ENCODE measurements around the gene STUM. TPM values are rescaled to one million over a fixed set of nuclear protein-coding genes. Genes with fewer than 3 reads are reported as not detected.

STUM gene
- total and polyA plus RNA-seq, 2 experiments from 2014 or later, result 0.23 to 1.3 TPM

DNA sequence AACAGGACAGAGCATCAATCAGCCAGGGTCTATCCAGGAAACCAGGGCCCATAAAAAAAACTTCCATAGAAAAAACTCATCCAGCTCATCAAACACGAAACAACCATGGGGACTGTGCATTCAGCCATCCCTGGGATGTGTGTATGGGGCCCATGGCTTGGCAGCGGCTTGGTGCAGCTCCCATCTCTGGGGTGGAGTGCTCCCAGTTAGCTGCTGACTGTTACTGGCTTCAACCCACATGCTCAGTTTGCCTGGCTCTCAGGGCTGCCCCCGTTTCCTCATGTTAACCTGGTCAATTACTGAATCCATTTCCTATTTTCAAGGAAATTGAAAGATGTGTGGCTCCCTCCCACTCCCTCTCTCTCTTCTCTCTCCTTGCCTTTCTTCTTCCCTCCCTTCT lies 37.3 kb upstream of the STUM start:
- Mint-ChIP-seq H3K27me3 (ENCODE audit: insufficient read depth, low read depth, poor library complexity) (peaks cover 9% of the 10 kb centered on the region), H3K27ac (no peak overlapping the region), H3K4me1 (no peaks in the 10 kb centered on the region), H3K9me3 (no peaks in the 10 kb centered on the region), H3K4me3 (no peak overlapping the region), H3K36me3 (ENCODE audit: low read depth) (no peaks in the 10 kb centered on the region)
- Histone ChIP-seq H3F3A (replicated peaks; ENCODE audit: low read depth) (no peaks in the 10 kb centered on the region), H4K20me1 (replicated peaks; ENCODE audit: insufficient read depth) (no peaks in the 10 kb centered on the region), H3K4me2 (no peak overlapping the region), H3K36me3 (ENCODE audit: insufficient read depth) (no peaks in the 10 kb centered on the region), H3K27ac (ENCODE audit: low read depth) (no peak overlapping the region), H3K27me3 (ENCODE audit: insufficient read depth) (no peaks in the 10 kb centered on the region), H3K4me1 (ENCODE audit: insufficient read depth) (no peaks in the 10 kb centered on the region), H3K9me2 (ENCODE audit: insufficient read depth) (no peaks in the 10 kb centered on the region), H3K79me2 (replicated peaks; ENCODE audit: insufficient read depth) (no peaks in the 10 kb centered on the region), H3K4me3 (no peak overlapping the region), H2AFZ (no peak overlapping the region)
- ATAC-seq, result no peak
- TF ChIP-seq, protein P1, sequence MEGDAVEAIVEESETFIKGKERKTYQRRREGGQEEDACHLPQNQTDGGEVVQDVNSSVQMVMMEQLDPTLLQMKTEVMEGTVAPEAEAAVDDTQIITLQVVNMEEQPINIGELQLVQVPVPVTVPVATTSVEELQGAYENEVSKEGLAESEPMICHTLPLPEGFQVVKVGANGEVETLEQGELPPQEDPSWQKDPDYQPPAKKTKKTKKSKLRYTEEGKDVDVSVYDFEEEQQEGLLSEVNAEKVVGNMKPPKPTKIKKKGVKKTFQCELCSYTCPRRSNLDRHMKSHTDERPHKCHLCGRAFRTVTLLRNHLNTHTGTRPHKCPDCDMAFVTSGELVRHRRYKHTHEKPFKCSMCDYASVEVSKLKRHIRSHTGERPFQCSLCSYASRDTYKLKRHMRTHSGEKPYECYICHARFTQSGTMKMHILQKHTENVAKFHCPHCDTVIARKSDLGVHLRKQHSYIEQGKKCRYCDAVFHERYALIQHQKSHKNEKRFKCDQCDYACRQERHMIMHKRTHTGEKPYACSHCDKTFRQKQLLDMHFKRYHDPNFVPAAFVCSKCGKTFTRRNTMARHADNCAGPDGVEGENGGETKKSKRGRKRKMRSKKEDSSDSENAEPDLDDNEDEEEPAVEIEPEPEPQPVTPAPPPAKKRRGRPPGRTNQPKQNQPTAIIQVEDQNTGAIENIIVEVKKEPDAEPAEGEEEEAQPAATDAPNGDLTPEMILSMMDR (conservative IDR thresholded peaks at IDR 0.05; ENCODE audit: low read depth in 2 of 2), result no peak
- TF ChIP-seq ZNF114 (CRISPR knock-in tag; IDR thresholded peaks at IDR 0.05) (no peak), ZNF331 (CRISPR knock-in tag; IDR thresholded peaks at IDR 0.05; ENCODE audit: low read depth) (no peak), CREB1 (CRISPR knock-in tag; IDR thresholded peaks at IDR 0.05; ENCODE audit: low read depth) (no peak), JUNB (IDR thresholded peaks at IDR 0.05; ENCODE audit: unreplicated experiment) (no peak), EZH2 (IDR thresholded peaks at IDR 0.05; ENCODE audit: low read depth, unreplicated experiment) (no peak), NANOG (IDR thresholded peaks at IDR 0.05; ENCODE audit: borderline replicate concordance) (no peak), STAT1 (IDR thresholded peaks at IDR 0.05; ENCODE audit: unreplicated experiment) (no peak)
- TF ChIP-seq, protein P2, sequence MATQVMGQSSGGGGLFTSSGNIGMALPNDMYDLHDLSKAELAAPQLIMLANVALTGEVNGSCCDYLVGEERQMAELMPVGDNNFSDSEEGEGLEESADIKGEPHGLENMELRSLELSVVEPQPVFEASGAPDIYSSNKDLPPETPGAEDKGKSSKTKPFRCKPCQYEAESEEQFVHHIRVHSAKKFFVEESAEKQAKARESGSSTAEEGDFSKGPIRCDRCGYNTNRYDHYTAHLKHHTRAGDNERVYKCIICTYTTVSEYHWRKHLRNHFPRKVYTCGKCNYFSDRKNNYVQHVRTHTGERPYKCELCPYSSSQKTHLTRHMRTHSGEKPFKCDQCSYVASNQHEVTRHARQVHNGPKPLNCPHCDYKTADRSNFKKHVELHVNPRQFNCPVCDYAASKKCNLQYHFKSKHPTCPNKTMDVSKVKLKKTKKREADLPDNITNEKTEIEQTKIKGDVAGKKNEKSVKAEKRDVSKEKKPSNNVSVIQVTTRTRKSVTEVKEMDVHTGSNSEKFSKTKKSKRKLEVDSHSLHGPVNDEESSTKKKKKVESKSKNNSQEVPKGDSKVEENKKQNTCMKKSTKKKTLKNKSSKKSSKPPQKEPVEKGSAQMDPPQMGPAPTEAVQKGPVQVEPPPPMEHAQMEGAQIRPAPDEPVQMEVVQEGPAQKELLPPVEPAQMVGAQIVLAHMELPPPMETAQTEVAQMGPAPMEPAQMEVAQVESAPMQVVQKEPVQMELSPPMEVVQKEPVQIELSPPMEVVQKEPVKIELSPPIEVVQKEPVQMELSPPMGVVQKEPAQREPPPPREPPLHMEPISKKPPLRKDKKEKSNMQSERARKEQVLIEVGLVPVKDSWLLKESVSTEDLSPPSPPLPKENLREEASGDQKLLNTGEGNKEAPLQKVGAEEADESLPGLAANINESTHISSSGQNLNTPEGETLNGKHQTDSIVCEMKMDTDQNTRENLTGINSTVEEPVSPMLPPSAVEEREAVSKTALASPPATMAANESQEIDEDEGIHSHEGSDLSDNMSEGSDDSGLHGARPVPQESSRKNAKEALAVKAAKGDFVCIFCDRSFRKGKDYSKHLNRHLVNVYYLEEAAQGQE (IDR thresholded peaks at IDR 0.05; ENCODE audit: unreplicated experiment), result no peak
- TF ChIP-seq, protein P3, sequence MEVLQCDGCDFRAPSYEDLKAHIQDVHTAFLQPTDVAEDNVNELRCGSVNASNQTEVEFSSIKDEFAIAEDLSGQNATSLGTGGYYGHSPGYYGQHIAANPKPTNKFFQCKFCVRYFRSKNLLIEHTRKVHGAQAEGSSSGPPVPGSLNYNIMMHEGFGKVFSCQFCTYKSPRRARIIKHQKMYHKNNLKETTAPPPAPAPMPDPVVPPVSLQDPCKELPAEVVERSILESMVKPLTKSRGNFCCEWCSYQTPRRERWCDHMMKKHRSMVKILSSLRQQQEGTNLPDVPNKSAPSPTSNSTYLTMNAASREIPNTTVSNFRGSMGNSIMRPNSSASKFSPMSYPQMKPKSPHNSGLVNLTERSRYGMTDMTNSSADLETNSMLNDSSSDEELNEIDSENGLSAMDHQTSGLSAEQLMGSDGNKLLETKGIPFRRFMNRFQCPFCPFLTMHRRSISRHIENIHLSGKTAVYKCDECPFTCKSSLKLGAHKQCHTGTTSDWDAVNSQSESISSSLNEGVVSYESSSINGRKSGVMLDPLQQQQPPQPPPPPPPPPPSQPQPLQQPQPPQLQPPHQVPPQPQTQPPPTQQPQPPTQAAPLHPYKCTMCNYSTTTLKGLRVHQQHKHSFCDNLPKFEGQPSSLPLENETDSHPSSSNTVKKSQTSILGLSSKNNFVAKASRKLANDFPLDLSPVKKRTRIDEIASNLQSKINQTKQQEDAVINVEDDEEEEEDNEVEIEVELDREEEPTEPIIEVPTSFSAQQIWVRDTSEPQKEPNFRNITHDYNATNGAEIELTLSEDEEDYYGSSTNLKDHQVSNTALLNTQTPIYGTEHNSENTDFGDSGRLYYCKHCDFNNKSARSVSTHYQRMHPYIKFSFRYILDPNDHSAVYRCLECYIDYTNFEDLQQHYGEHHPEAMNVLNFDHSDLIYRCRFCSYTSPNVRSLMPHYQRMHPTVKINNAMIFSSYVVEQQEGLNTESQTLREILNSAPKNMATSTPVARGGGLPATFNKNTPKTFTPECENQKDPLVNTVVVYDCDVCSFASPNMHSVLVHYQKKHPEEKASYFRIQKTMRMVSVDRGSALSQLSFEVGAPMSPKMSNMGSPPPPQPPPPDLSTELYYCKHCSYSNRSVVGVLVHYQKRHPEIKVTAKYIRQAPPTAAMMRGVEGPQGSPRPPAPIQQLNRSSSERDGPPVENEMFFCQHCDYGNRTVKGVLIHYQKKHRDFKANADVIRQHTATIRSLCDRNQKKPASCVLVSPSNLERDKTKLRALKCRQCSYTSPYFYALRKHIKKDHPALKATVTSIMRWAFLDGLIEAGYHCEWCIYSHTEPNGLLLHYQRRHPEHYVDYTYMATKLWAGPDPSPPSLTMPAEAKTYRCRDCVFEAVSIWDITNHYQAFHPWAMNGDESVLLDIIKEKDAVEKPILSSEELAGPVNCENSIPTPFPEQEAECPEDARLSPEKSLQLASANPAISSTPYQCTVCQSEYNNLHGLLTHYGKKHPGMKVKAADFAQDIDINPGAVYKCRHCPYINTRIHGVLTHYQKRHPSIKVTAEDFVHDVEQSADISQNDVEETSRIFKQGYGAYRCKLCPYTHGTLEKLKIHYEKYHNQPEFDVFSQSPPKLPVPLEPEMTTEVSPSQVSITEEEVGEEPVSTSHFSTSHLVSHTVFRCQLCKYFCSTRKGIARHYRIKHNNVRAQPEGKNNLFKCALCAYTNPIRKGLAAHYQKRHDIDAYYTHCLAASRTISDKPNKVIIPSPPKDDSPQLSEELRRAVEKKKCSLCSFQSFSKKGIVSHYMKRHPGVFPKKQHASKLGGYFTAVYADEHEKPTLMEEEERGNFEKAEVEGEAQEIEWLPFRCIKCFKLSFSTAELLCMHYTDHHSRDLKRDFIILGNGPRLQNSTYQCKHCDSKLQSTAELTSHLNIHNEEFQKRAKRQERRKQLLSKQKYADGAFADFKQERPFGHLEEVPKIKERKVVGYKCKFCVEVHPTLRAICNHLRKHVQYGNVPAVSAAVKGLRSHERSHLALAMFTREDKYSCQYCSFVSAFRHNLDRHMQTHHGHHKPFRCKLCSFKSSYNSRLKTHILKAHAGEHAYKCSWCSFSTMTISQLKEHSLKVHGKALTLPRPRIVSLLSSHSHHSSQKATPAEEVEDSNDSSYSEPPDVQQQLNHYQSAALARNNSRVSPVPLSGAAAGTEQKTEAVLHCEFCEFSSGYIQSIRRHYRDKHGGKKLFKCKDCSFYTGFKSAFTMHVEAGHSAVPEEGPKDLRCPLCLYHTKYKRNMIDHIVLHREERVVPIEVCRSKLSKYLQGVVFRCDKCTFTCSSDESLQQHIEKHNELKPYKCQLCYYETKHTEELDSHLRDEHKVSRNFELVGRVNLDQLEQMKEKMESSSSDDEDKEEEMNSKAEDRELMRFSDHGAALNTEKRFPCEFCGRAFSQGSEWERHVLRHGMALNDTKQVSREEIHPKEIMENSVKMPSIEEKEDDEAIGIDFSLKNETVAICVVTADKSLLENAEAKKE (CRISPR knock-in tag; IDR thresholded peaks at IDR 0.05), result no peak
- TF ChIP-seq, protein P4, sequence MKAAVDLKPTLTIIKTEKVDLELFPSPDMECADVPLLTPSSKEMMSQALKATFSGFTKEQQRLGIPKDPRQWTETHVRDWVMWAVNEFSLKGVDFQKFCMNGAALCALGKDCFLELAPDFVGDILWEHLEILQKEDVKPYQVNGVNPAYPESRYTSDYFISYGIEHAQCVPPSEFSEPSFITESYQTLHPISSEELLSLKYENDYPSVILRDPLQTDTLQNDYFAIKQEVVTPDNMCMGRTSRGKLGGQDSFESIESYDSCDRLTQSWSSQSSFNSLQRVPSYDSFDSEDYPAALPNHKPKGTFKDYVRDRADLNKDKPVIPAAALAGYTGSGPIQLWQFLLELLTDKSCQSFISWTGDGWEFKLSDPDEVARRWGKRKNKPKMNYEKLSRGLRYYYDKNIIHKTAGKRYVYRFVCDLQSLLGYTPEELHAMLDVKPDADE (IDR thresholded peaks at IDR 0.05), result no peak
- no peak for DNase-seq (ENCODE audit: low spot score)
